HepG2 (cell line): Measurements from ENCODE around the gene PDE3B. TPM values are rescaled to one million over a fixed set of nuclear protein-coding genes. Genes with fewer than 3 reads are reported as not detected.

ENCODE experiments used
- HDAC2 ChIP-seq: sonication (generic); formaldehyde crosslinking; IDR thresholded peaks from 2 replicates; pipeline ENCODE4 v1.4.0; 2020; ENCODE audit warnings: missing genetic modification reagents
- KMT2B ChIP-seq: IDR thresholded peaks from 2 replicates; pipeline ENCODE4 v1.6.1; 2016; ENCODE audit warnings: missing genetic modification reagents, missing compliant biosample characterization
- PITX1 ChIP-seq: sonication (generic); formaldehyde crosslinking; IDR thresholded peaks from 2 replicates; pipeline ENCODE4 v1.5.1; 2020; ENCODE audit warnings: mild to moderate bottlenecking, missing genetic modification reagents
- SOX5 ChIP-seq: IDR thresholded peaks from 2 replicates; pipeline ENCODE4 v1.6.1; 2016; ENCODE audit warnings: borderline replicate concordance
- SOX6 ChIP-seq, 2 experiments: fragments of 450-650 bp in 1 of 2; sonication (generic) in 1 of 2; formaldehyde crosslinking in 1 of 2; IDR thresholded peaks; 2 replicates each; pipeline versions ENCODE4 v1.4.0 to v1.6.1; 2017 to 2020; ENCODE audit warnings: antibody characterized with exemption in 1 of 2, mild to moderate bottlenecking in 1 of 2, missing genetic modification reagents in 1 of 2
- SP1 ChIP-seq, 2 experiments: fragments of 450-650 bp in 1 of 2; sonication (generic) in 1 of 2; formaldehyde crosslinking in 1 of 2; IDR thresholded peaks; 2 replicates each; pipeline versions ENCODE4 v1.4.0 to v1.6.1; 2016 to 2020; ENCODE audit warnings: missing genetic modification reagents in 1 of 2
- TCF7 ChIP-seq: sonication (generic); IDR thresholded peaks from 2 replicates; pipeline ENCODE4 v1.6.1; 2016; ENCODE audit warnings: antibody characterized with exemption, low read depth
- ZFP36L1 ChIP-seq: sonication (generic); formaldehyde crosslinking; IDR thresholded peaks from 2 replicates; pipeline ENCODE4 v1.8.0; 2022; ENCODE audit warnings: mild to moderate bottlenecking, missing genetic modification reagents, moderate library complexity
- ZNF224 ChIP-seq: sonication (generic); formaldehyde crosslinking; IDR thresholded peaks from 2 replicates; pipeline ENCODE4 v1.5.0; 2020; ENCODE audit warnings: mild to moderate bottlenecking, missing genetic modification reagents
- polyA plus RNA-seq, 8 experiments: library from polyadenylated mRNA; depleted of rRNA in 3 of 8; stranded (reverse) in 7 of 8; unstranded in 1 of 8; fragments of >200 nt; fragmentation: Illumina TruSeq in 4 of 8; extraction: Trizol in 4 of 8; gene quantifications; 2 replicates each; pipeline versions ENCODE4 v1.2.1 to v1.2.3, GENCODE V29; 2011 to 2016; ENCODE audit warnings: low read depth in 4 of 8, missing spikeins in 1 of 8, mixed read lengths in 1 of 8; ENCODE audit not compliant: insufficient read depth in 1 of 8
- total RNA-seq, 5 experiments: library from RNA; depleted of rRNA; stranded (reverse); fragments of >200 nt; fragmentation: Illumina TruSeq; extraction: Trizol; gene quantifications; 2 replicates each; pipeline ENCODE4 v1.2.3, GENCODE V29; 2016; ENCODE audit warnings: low read depth in 1 of 5
- TF ChIP-seq, protein P1 (sequence below), 2 experiments: sonication (generic) in 1 of 2; formaldehyde crosslinking in 1 of 2; IDR thresholded peaks; 2 replicates each; pipeline versions ENCODE4 v1.4.0 to v1.6.1; 2016 to 2020; ENCODE audit warnings: borderline replicate concordance in 1 of 2, low read depth in 1 of 2, mild to moderate bottlenecking in 1 of 2, missing genetic modification reagents in 1 of 2
- TF ChIP-seq, protein P2 (sequence below): sonication (generic); formaldehyde crosslinking; IDR thresholded peaks from 2 replicates; pipeline ENCODE4 v1.5.0; 2020; ENCODE audit warnings: mild to moderate bottlenecking, missing genetic modification reagents, borderline replicate concordance
- TF ChIP-seq, protein P3 (sequence below), 2 experiments: sonication (generic) in 1 of 2; formaldehyde crosslinking in 1 of 2; IDR thresholded peaks; 2 replicates each; pipeline versions ENCODE4 v1.5.1 to v1.6.1; 2011 to 2020; ENCODE audit warnings: borderline replicate concordance in 1 of 2, low read depth in 1 of 2, low read length in 1 of 2, mild to moderate bottlenecking in 1 of 2, missing genetic modification reagents in 1 of 2, moderate library complexity in 1 of 2

PDE3B gene
- total and polyA plus RNA-seq, 2 of the 13 experiments (the other 11 are each of a cell fraction or from before 2014, with no cell fraction given): 14.1 to 26.5 TPM

DNA sequence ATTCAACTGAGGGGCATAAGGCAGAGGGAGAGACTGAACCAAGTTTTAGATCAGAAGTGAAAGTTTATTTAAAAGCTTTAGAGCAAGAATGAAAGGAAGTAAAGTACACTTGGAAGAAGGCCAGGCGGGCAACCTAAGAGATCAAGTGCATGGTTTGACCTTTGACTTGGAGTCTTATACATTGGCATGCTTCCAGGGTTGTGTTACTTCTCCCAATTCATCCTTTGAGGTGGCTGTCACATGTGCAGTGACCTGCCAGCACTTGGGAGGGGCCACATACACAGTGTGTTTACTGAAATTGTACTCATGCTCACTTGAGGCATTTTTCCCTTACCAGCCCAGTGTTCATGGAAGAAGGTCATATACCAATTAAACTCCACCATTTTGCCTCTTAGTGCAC lies 218.1 kb downstream of the PDE3B start (continued):
- TF ChIP-seq SP1 (IDR thresholded peaks at IDR 0.05) (no peak), SP1 (CRISPR knock-in tag; IDR thresholded peaks at IDR 0.05) (0 out of 2 replicates have a peak, but pooled peaks have one; percentile 24), SOX6 (IDR thresholded peaks at IDR 0.05) (no peak), SOX6 (CRISPR knock-in tag; IDR thresholded peaks at IDR 0.05) (peak; percentile 46; the same call in 1 of the 2 replicates), TCF7 (peak; percentile 51), HDAC2 (peak; percentile 39; the same call in 1 of the 2 replicates), ZFP36L1 (no peak), PITX1 (CRISPR knock-in tag) (peak; percentile 34; the same call in 1 of the 2 replicates), ZNF224 (CRISPR knock-in tag) (no peak), KMT2B (CRISPR knock-in tag) (no peak), SOX5 (CRISPR knock-in tag) (peak; percentile 22; the same call in 1 of the 2 replicates)
- TF ChIP-seq, protein P1, sequence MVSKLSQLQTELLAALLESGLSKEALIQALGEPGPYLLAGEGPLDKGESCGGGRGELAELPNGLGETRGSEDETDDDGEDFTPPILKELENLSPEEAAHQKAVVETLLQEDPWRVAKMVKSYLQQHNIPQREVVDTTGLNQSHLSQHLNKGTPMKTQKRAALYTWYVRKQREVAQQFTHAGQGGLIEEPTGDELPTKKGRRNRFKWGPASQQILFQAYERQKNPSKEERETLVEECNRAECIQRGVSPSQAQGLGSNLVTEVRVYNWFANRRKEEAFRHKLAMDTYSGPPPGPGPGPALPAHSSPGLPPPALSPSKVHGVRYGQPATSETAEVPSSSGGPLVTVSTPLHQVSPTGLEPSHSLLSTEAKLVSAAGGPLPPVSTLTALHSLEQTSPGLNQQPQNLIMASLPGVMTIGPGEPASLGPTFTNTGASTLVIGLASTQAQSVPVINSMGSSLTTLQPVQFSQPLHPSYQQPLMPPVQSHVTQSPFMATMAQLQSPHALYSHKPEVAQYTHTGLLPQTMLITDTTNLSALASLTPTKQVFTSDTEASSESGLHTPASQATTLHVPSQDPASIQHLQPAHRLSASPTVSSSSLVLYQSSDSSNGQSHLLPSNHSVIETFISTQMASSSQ (IDR thresholded peaks at IDR 0.05; ENCODE audit: low read depth): no peak
- TF ChIP-seq, protein P1 (CRISPR knock-in tag; IDR thresholded peaks at IDR 0.05; ENCODE audit: borderline replicate concordance): no peak
- TF ChIP-seq, protein P2, sequence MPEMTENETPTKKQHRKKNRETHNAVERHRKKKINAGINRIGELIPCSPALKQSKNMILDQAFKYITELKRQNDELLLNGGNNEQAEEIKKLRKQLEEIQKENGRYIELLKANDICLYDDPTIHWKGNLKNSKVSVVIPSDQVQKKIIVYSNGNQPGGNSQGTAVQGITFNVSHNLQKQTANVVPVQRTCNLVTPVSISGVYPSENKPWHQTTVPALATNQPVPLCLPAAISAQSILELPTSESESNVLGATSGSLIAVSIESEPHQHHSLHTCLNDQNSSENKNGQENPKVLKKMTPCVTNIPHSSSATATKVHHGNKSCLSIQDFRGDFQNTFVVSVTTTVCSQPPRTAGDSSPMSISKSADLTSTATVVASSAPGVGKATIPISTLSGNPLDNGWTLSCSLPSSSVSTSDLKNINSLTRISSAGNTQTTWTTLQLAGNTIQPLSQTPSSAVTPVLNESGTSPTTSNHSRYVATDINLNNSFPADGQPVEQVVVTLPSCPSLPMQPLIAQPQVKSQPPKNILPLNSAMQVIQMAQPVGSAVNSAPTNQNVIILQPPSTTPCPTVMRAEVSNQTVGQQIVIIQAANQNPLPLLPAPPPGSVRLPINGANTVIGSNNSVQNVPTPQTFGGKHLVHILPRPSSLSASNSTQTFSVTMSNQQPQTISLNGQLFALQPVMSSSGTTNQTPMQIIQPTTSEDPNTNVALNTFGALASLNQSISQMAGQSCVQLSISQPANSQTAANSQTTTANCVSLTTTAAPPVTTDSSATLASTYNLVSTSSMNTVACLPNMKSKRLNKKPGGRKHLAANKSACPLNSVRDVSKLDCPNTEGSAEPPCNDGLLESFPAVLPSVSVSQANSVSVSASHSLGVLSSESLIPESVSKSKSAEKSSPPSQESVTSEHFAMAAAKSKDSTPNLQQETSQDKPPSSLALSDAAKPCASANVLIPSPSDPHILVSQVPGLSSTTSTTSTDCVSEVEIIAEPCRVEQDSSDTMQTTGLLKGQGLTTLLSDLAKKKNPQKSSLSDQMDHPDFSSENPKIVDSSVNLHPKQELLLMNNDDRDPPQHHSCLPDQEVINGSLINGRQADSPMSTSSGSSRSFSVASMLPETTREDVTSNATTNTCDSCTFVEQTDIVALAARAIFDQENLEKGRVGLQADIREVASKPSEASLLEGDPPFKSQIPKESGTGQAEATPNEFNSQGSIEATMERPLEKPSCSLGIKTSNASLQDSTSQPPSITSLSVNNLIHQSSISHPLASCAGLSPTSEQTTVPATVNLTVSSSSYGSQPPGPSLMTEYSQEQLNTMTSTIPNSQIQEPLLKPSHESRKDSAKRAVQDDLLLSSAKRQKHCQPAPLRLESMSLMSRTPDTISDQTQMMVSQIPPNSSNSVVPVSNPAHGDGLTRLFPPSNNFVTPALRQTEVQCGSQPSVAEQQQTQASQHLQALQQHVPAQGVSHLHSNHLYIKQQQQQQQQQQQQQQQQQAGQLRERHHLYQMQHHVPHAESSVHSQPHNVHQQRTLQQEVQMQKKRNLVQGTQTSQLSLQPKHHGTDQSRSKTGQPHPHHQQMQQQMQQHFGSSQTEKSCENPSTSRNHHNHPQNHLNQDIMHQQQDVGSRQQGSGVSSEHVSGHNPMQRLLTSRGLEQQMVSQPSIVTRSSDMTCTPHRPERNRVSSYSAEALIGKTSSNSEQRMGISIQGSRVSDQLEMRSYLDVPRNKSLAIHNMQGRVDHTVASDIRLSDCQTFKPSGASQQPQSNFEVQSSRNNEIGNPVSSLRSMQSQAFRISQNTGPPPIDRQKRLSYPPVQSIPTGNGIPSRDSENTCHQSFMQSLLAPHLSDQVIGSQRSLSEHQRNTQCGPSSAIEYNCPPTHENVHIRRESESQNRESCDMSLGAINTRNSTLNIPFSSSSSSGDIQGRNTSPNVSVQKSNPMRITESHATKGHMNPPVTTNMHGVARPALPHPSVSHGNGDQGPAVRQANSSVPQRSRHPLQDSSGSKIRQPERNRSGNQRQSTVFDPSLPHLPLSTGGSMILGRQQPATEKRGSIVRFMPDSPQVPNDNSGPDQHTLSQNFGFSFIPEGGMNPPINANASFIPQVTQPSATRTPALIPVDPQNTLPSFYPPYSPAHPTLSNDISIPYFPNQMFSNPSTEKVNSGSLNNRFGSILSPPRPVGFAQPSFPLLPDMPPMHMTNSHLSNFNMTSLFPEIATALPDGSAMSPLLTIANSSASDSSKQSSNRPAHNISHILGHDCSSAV: no peak
- TF ChIP-seq, protein P3, sequence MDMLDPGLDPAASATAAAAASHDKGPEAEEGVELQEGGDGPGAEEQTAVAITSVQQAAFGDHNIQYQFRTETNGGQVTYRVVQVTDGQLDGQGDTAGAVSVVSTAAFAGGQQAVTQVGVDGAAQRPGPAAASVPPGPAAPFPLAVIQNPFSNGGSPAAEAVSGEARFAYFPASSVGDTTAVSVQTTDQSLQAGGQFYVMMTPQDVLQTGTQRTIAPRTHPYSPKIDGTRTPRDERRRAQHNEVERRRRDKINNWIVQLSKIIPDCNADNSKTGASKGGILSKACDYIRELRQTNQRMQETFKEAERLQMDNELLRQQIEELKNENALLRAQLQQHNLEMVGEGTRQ (IDR thresholded peaks at IDR 0.05; ENCODE audit: low read depth, low read length): peak; percentile 20; the same call in 1 of the 2 replicates
- TF ChIP-seq, protein P3 (CRISPR knock-in tag; IDR thresholded peaks at IDR 0.05; ENCODE audit: borderline replicate concordance): peak; percentile 47; the same call in 1 of the 2 replicates
